T follicular helper cell (primary cell): Measurements from ENCODE around the gene CALML3.
A peak's percentile ranks its signal among the peaks of the same experiment; 100 is the strongest.
"Not testable (repeated sequence)": the region's sequence is repeated elsewhere in the genome, so short reads cannot be mapped to it uniquely, and the experiment has no call there.

ENCODE experiments used
- DNase-seq: peaks from one replicate; pipeline ENCODE4 v3.0.0-alpha.2; 2020; ENCODE audit warnings: low read depth

Gene CALML3

GRCh38 chr10:5553400-5554170, 28.8 kb downstream of the CALML3 start:
- no peak for DNase-seq

- DNase-seq, result no peak
Measured at GRCh38 chr10:5555021-5555510, 30.3 kb downstream of the CALML3 start.

GRCh38 chr10:5555881-5556280, 31.1 kb downstream of the CALML3 start:
- no peak for DNase-seq

GRCh38 chr10:5556576-5556975, 31.8 kb downstream of the CALML3 start:
- no peak for DNase-seq

GRCh38 chr10:5557040-5557721, 32.4 kb downstream of the CALML3 start:
- no peak for DNase-seq

GRCh38 chr10:5557799-5558771, 33.3 kb downstream of the CALML3 start:
- DNase-seq, result no peak

- DNase-seq, result not testable (repeated sequence)
Measured at GRCh38 chr10:5559022-5559421, 34.3 kb downstream of the CALML3 start.

- DNase-seq, result no peak
Measured at GRCh38 chr10:5559642-5560141, 34.9 kb downstream of the CALML3 start.

- DNase-seq, result no peak
Measured at GRCh38 chr10:5560142-5560816, 35.5 kb downstream of the CALML3 start.

- DNase-seq, result no peak
Measured at GRCh38 chr10:5560817-5561703, 36.3 kb downstream of the CALML3 start.

GRCh38 chr10:5561704-5562645, 37.2 kb downstream of the CALML3 start:
- no peak for DNase-seq

- no peak for DNase-seq
Measured at GRCh38 chr10:5563321-5563961, 38.7 kb downstream of the CALML3 start.

- peak; percentile 15 for DNase-seq
Measured at GRCh38 chr10:5563991-5564536, 39.3 kb downstream of the CALML3 start.

- no peak for DNase-seq
Measured at GRCh38 chr10:5564537-5565204, 39.9 kb downstream of the CALML3 start.

- no peak for DNase-seq
Measured at GRCh38 chr10:5565205-5565545, 40.4 kb downstream of the CALML3 start.

GRCh38 chr10:5565671-5566581, 41.2 kb downstream of the CALML3 start:
- DNase-seq, result no peak

- no peak for DNase-seq
Measured at GRCh38 chr10:5566614-5567013, 41.9 kb downstream of the CALML3 start.
